ENCODE data around the gene PLA2G1B.
A peak's percentile ranks its signal among the peaks of the same experiment; 100 is the strongest.

Gene PLA2G1B

DNA sequence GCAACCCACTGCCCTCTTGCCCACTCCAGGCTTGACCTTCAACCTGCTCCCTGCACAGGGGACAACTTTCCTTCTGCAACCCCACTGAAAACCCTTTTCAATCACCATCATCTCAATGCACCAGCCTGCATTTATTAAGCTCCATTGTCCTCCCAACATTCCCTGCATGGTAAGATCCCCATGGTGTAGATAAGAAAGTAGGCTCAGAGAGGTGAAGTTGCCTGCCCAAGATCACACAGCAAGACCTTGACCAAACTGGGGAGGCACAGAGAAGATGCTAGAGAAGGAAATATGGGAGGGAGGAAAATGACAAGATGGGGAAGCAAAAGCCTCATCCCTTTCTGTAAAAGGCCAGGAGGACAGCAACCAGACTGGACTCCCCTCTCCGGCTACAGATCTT lies 31.5 kb upstream of the PLA2G1B start:
- TF ChIP-seq, protein P1, sequence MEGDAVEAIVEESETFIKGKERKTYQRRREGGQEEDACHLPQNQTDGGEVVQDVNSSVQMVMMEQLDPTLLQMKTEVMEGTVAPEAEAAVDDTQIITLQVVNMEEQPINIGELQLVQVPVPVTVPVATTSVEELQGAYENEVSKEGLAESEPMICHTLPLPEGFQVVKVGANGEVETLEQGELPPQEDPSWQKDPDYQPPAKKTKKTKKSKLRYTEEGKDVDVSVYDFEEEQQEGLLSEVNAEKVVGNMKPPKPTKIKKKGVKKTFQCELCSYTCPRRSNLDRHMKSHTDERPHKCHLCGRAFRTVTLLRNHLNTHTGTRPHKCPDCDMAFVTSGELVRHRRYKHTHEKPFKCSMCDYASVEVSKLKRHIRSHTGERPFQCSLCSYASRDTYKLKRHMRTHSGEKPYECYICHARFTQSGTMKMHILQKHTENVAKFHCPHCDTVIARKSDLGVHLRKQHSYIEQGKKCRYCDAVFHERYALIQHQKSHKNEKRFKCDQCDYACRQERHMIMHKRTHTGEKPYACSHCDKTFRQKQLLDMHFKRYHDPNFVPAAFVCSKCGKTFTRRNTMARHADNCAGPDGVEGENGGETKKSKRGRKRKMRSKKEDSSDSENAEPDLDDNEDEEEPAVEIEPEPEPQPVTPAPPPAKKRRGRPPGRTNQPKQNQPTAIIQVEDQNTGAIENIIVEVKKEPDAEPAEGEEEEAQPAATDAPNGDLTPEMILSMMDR (IDR thresholded peaks at IDR 0.05; ENCODE audit: control extremely low read depth, extremely low read depth, low read depth, missing control alignments) = no peak
- DNase-seq (ENCODE audit: extremely low spot score) = no peak
- ChIA-PET POLR2A (no interaction called here), CTCF (no interaction called here)

DNA sequence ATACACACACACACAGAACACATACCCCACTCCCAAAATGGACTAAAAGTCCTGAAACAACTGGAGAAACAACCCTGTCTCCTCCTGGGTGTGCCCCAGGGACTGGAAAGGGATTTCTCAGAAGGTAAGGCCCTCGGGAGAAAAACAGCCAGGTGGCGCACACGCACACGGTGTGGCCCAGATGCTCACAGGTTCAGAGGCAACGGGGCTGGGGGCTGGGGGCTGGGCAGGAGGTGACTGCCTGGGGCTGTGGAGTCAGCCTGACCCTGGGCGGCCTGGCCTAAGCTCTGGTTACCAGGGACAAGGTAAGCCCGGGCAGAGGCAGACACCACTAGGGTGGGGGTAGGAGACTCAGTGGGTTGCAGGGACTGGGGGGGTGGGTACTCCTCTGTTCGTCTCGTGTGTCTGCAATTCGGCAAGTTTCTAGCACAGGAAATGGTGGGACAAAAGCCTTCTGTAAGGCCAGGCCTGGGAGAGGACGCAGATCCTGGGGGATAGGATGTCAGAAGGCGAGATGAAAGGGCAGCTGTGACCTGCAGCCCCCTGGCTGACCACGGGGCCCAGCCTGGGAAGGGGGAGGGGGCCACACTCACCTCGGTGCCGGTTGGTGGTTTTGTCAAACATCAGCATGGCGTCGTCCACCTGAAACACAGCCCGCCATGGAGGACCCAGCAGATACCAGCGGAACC lies 31.0 kb upstream of the PLA2G1B start:
- ChIA-PET CTCF (interaction anchor here (1.8 kb wide), 1 partner anchor 9 kb away, joined by 18 read pairs; no protein-coding TSS in a partner anchor), POLR2A (no interaction called here)
- DNase-seq (ENCODE audit: extremely low spot score) = no peak
- TF ChIP-seq, protein P1 (IDR thresholded peaks at IDR 0.05; ENCODE audit: control extremely low read depth, extremely low read depth, low read depth, missing control alignments) = no peak

DNA sequence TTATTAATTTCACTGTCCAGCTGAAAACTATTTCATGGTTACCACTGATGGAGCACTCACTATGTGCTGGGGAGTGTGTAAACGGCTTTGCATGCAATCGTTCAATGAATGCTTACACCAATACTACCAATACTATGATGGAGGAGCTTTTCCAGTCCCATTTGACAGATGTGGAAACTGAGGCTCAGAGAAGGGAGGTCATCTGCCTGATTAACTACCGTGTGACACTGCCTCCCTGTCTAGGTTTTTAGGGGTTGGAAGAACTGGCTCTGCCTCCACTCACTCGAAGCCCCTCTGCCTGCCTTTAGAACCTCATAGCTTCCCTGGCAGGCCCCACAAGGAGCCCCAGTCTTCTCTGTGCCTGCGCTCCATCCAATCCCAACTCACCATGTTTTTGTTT lies 29.5 kb upstream of the PLA2G1B start:
- CTCF ChIA-PET = interaction anchor here (0.7 to 1.8 kb wide), 20 partner anchors 8 to 640 kb away, joined by 3 to 18 read pairs (median 4); no protein-coding TSS in a partner anchor
- TF ChIP-seq, protein P1 (IDR thresholded peaks at IDR 0.05; ENCODE audit: control extremely low read depth, extremely low read depth, low read depth, missing control alignments) = no peak
- no peak for DNase-seq (ENCODE audit: extremely low spot score)
- POLR2A ChIA-PET = no interaction called here

DNA sequence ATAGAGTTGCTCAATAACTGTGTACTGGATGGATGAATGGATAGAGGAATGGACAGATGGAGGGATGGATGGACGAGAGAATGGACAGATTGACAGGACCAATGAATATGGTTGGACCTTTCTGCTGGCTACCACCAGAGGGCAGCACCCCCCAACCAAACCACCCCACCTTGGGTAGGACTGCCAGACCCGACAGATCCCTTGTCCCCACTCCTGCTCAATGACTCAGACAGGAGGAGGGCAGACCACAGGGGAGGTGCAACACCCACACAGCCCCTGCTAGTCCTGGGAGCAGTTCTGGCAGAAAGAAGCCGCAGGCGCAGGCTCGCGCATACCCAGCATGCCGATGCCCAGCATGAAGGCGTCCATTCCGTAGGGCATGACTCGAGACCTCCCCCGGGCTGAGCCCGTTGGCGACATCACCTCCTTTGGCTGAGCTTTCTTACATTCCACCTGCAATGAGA lies 29.0 kb upstream of the PLA2G1B start:
- CTCF ChIA-PET = interaction anchor here (0.7 to 1.8 kb wide), 19 partner anchors 8 to 640 kb away, joined by 3 to 18 read pairs (median 4); no protein-coding TSS in a partner anchor
- POLR2A ChIA-PET = no interaction called here
- peak; percentile 81 for DNase-seq (ENCODE audit: extremely low spot score)
- TF ChIP-seq, protein P1 (IDR thresholded peaks at IDR 0.05; ENCODE audit: control extremely low read depth, extremely low read depth, low read depth, missing control alignments) = peak; percentile 81

DNA sequence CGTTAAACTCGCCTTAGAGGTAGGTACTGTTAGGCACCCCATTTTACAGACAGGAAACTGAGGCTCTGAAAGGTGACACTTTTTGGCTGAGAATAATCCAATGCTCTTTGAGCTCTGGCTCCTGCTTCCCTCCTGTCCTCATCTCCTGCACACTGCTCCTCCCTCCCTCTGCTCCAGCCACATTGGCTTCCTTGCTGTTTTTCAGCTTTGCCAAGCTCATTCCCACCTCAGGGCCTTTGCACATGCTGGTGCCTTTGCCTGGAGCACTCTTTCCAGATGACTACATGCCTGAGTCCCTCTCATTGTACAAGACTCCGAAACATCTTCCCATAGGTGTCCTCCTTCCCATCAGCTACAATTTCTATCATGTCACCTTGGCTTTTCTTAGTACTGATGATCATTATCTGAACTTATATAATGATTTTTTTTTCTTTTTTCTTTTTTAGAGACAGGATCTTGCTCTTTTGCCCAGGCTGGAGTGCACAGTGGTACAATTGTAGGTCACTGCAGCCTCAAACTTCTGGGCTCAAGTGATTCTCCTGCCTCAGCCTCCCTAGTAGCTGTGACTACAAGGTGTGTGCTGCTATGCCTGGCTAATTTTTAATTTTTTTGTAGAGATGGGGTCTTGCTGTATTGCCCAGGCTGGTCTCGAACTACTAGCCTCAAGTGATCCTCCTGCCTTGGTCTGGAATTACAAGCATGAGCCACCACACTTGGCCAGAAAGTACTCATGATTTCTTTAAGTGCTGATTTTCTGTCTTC lies 26.2 kb upstream of the PLA2G1B start:
- TF ChIP-seq, protein P1 (IDR thresholded peaks at IDR 0.05; ENCODE audit: control extremely low read depth, extremely low read depth, low read depth, missing control alignments) = no peak
- CTCF ChIA-PET = interaction anchor here (1.0 to 2.2 kb wide), 4 partner anchors 11 to 98 kb away, joined by 3 to 8 read pairs (median 4); no protein-coding TSS in a partner anchor
- DNase-seq (ENCODE audit: extremely low spot score) = no peak
- POLR2A ChIA-PET = no interaction called here

DNA sequence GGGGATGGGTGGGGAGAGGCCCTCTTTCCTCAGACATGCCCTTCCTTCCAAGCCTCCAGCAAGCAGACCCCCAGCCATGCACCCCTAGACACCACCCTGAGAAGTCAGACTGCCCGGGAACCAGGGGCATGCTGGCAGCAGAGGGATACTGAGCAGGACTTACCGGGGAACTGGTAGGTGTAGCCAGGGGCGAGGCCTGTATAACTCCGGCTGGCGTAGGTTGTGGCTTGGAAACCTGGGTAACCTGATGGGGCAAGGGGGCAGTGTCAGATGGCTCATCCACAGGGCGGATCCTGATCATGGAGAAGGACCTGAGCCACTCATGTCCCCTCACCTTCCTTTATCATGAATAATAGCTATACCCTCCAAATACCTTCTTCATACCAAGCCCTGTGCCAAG lies 25.6 kb upstream of the PLA2G1B start:
- TF ChIP-seq, protein P1 (IDR thresholded peaks at IDR 0.05; ENCODE audit: control extremely low read depth, extremely low read depth, low read depth, missing control alignments) = no peak
- ChIA-PET CTCF (interaction anchor here (0.6 to 1.9 kb wide), 4 partner anchors 9 to 234 kb away, joined by 3 to 5 read pairs (median 3); no protein-coding TSS in a partner anchor), POLR2A (interaction anchor here (1.0 kb wide), 1 partner anchor 14 kb away, joined by 6 read pairs; no protein-coding TSS in a partner anchor)
- DNase-seq (ENCODE audit: extremely low spot score) = no peak
